Stimulated activated CD8-positive, alpha-beta memory T cell treated with anti-CD3 and anti-CD28 coated beads, Interleukin-15, amount 100 ng/mL, for 24 hours (primary cell): Measurements from ENCODE around the gene SMCHD1.
"Not testable (repeated sequence)": the region's sequence is repeated elsewhere in the genome, so short reads cannot be mapped to it uniquely, and the experiment has no call there.

Source experiments
- DNase-seq: peaks from one replicate; pipeline ENCODE4 v3.0.0-alpha.2; 2020; ENCODE audit warnings: low read depth

The SMCHD1 gene

DNA sequence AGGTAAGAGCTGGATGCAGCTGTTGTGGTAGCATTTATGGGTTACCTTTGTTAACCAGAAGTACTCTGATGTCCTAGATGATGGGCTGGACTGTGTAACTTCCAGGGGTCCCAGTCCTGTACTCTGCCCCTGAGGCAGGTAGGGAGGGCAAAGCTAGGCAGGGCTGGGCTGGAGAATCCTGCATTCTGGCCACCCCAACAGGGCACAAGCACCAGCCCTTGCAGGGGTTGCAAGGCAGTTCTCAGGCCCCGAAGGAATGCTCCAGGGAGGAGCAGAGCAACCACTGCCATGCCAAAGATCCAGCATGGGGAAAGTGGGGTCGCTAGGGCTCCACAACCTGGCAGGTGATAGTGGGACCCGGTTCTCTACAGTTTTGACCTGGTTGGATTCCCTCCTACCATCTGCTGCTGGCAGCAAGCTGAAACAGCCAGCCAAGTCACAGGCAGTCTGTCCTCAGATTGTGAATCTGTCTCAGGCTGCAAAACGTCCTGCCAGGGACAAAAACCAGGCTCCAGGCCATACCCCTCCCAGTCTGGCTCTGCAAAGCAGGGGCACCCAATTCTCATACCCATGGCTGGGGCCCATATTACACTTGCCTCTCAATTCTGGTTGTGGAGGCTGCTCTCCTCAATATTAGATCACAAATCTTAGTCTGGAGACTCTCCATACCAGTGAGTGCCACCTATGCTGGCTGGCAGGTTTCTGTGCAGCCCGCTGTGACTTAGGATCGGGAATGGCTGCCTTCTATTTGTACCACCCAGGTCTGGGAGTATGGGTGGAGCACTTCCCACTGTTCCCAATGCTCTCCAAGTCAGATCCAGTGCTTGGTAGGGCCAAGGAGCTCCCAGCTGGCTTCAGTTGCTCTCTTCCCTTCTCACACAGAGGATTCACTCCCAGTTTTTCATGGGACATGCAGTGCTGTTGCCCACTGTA lies 61.1 kb downstream of the SMCHD1 start:
- no peak for DNase-seq

DNA sequence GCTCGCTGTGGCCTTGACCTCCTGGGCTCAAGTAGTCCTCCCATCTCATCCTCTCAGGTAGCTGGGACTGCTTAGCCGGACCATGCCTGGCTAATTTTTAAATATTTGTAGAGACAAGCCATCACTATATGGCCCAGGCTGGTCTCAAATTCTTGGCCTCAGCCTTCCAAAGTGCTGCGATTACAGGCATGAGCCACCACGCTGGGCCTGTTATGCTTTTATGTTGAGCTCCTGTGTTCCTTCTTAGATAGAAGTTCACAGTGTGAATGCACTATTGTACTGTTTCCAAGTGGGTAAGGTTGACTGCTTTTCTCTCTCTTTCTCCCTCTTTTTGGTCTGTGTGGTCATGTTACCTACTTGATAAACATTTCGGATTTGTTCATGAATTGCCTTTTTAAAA lies 61.9 kb downstream of the SMCHD1 start:
- DNase-seq = no peak

DNA sequence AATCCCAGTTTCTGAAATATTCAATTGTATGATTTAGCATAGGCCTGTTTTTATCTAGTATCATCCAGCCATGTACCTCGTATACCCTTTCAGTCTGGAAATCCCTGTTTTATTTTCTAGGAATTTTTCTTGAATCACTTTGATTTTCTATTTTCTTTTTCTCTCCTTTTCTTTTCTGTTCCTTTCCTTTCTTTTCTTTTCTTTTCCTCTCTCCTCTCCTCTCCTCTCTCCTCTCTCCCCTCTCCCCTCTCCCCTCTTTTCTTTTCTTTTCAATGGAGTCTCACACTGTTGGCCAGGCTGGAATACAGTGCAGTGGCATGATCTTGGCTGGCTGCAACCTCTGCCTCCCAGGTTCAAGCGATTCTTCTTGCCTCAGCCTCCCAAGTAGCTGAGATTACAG lies 63.5 kb downstream of the SMCHD1 start:
- DNase-seq = no peak

DNA sequence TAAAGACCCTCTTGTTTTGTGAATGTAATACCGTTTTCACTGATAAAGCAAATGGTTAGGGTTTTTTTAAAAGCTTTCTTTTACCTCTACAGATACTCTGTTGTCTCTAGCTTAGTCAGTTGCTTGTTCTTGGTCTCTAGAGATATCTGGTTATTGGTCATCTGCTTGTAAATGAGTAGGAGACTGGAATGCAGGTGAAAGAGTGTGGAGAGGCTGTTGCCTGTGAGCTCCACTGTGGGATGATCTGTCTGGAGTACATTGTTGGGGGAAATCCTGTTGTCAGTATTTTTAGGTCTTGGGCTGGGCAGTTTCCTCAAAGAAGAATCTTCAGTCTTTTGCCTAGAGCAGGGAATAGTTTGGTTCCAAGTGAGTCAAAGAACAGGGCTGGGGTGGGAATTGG lies 67.7 kb downstream of the SMCHD1 start:
- DNase-seq = no peak

DNA sequence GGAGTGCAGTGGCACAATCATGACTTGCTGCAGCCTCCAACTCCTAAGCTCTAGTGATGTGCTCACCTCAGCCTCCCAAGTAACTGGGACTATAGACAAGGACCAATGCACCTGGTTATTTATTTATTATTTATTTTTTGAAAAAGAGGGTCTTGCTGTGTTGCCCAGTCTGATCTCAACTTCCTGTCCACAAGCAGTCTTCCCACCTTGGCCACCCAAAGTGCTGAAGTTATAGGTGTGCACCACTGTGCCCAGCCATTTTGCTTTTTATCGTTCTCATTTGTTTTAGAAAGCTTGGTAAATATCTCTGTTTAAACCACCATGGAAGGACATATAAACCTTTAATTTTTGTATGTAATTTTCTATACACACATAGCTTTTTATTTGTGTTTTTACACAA lies 74.2 kb downstream of the SMCHD1 start:
- DNase-seq = no peak

DNA sequence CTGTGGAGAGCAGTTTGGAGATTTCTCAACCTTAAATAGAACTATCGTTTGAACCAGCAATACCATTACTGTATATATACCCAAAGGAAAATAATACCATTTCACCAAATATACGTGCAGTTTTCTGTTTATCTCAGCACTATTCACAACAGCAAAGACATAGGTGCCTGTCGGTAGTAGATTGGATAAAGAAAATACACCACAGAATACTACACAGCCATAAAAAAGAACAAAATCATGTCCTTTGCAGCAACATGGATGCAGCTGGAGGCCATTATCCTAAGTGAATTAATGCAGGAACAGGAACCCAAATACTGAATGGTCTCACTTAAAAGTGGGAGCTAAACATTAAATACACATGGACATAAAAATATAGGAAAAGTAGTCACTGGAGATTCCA lies 81.3 kb downstream of the SMCHD1 start:
- DNase-seq = no peak

DNA sequence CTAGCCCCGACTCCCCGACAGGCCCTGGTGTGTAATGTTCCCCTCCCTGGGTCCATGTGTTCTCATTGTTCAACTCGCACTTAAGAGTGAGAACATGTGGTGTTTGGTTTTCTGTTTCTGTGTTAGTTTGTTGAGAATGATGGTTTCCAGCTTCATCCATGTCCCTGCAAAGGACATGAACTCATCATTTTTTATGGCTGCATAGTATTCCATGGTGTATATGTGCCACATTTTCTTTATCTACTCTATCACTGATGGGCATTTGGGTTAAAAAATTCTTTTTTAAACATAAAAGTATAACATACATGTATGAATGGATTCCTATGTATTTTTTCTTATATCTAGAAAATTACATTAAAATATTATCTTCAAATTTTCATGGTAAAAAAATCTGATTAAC lies 84.6 kb downstream of the SMCHD1 start:
- DNase-seq = not testable (repeated sequence)

DNA sequence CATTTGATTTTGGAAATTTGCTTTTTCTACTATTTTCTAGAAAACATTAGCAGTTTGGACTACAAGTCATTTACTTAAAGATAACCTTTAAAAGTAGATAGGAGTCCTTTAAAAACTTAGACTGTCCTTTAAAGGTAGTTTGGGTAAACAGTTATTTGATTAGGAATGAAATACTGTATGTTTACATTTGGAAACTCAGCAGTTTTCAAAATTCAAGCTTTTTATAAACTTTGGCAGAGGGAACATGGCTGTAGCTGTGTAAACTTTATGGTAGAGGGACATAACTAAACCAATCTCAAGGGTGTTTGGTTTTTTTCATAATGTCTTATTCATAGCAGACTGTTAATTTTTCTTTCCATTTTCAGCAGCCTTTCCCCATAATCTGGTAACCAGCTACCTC lies 90.7 kb downstream of the SMCHD1 start:
- no peak for DNase-seq

DNA sequence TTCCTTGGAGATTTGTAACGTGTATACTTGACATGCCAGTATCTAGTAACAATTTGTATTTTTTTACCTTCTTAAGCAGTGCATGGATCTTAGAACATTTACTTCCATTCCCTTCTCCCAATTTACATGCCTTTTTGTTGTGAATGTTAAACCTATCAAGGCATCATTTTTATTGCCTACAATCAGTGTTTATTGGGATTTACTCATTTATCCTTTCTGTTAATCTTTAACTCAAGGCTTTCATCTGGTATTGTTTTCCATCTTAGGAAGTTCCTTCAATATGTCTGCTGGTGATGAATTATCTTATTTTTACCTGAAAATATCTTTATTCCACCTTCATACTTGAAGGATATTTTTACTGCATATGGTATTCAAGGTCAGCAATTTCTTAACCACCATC lies 102.8 kb downstream of the SMCHD1 start:
- no peak for DNase-seq

DNA sequence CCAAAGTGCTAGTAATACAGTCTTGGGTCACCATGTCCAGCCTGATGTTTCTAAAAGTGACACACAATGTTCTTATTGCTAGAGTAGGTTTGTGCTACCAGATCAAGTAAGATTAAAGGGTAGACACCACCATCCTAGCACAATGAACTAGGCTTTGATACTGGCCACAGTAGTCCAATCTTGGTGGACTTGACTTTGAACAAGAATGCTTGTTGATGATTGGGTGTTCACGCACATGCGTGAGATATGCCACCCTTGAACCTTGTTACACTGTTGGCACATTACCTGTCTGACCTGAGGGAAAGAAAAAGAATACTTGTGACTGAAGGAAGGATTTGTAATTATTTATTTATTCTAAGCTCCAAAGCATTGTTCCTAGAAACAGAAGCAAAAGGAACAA lies 119.1 kb downstream of the SMCHD1 start:
- no peak for DNase-seq

DNA sequence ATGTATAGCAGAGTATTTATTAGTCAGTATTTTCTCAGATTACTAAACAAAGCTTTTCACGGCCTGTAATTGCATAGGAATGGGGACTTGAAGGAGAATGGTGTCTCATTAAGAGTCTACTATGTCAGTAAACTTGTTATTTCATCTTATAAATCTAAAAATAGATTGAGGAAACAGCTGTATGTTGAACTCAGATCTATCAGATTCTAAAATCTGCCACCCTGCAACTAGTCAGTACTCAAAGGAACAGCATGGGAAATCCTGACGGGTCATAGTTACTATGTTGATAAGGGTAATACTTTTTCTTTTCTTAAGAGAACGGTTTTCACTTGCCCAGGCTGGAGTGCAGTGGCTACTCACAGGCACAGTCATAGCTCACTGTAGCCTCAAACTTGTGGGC lies 121.1 kb downstream of the SMCHD1 start:
- no peak for DNase-seq

DNA sequence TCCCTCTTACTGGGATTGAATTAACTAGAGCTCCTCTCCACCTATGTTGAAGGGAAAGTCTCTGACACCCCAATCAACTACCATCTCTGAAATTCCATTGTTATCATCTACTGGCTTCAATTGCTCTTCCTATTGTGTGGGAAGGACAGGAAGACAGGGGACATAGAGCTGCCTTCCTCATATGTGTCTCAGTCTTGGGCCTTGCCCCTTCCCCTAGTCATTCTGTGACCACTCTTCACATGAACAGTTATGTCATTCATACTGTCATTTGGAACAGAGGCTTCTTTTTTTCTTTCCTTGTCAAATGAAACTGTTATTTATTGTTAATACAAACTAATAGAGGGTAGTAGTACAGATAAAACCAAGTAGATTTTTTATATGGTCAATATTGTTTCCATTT lies 121.7 kb downstream of the SMCHD1 start:
- DNase-seq = no peak

DNA sequence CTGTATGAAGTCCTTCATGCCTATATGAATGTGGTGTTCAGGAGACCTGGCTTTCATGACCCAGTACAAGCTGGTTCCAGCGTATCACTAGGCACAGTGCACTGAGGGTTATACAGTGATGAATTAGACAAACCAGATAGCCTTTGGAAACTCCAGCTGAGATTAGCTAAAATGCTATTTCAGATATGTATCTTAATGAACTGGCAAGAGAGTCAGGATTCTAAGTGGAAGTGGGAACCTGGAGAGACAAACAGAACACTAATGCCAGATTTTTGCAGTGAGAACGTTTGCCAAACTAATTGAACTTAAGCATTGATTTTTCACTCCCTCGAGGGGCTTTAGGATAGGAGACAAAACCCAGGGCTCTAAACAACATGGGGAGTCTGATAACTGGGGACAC lies 125.2 kb downstream of the SMCHD1 start:
- DNase-seq = no peak

DNA sequence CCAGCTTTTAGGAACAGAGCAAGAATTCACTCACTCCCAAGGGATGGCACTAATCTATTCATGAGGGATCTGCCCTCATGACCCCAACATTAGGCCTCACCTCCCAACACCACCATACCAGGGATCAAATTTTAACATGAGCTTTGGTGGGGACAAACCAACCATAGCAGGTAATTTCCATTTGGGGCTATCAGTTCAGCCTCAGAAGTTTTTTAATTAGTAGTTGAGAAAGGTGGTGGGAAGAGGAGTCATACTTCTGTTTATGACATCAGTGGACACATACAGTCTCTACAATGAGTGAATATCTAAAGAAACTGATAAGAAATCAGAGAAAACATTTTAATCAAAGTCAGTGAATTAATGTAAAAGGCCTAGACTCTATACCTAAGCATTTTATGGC lies 131.7 kb downstream of the SMCHD1 start:
- DNase-seq = no peak

DNA sequence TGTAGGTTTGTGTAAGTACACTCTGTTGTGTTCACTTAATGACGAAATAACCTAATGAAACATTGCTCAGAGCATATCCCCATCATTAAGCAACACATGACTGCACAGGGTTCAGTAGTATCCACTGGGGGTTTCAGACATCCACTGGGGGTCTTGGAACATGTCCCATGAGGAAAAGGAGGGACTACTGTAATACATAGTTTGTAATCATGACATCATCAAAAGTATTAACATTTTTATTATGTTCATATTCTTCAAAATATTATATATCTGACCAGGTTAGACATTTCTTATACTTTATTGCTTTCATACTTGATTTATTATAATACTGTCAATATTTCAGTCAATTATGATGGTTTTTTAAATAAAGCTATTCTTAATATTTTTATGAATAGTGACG lies 136.9 kb downstream of the SMCHD1 start:
- no peak for DNase-seq

DNA sequence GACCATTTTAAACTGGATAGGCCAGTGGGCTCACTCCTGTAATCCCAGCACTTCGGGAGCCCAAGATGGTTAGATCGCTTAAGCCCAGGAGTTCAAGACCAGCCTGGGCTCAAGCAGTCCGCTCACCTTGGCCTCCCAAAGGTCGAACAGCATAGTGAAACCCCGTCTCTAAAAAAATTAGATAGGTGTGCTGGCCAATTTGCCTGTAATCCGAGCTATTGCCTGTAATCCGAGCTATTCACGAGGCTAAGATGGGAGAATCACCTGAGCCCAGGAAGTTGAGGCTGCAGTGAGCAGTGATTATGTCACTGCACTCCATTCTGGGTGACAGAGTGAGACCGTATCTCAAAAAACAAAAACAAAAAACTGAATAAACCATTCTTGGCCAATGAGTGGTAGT lies 138.6 kb downstream of the SMCHD1 start:
- no peak for DNase-seq

DNA sequence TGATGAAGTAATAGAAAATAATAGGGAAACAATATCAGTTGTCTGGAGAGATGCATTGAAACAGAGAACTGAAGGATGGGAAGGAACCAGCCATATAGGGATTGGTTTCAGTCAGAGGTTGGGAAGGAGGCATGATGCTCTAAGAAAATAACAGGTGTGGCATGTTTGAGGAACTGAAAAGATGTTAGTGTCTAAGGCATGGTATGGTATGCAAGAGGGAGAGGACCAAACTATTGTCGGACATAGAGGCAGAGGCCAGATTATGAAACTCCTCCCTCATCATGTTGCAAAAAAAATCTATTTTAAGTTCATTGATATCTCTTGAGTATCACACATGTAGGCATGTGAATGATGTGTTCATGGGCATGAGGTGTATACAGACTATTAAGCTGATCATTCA lies 142.4 kb downstream of the SMCHD1 start:
- DNase-seq = no peak

DNA sequence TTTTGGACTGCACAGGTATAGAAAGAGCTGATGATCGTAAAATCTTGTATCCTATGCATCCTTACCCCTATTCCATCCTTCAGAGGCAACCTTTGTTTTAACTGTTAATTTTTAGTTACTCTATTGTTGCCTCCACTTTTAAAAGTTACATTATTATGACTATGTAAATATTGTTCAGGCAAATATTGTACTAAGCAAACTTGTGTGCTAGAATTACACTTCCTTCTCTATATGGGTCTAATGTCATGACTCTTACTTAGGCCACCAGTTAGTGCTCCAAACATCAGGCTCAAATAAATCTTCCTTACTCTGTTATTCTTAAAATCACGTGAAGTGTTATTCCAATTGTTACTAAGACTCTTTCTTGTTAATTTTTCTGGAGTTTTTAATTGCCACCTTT lies 143.8 kb downstream of the SMCHD1 start:
- DNase-seq = no peak

DNA sequence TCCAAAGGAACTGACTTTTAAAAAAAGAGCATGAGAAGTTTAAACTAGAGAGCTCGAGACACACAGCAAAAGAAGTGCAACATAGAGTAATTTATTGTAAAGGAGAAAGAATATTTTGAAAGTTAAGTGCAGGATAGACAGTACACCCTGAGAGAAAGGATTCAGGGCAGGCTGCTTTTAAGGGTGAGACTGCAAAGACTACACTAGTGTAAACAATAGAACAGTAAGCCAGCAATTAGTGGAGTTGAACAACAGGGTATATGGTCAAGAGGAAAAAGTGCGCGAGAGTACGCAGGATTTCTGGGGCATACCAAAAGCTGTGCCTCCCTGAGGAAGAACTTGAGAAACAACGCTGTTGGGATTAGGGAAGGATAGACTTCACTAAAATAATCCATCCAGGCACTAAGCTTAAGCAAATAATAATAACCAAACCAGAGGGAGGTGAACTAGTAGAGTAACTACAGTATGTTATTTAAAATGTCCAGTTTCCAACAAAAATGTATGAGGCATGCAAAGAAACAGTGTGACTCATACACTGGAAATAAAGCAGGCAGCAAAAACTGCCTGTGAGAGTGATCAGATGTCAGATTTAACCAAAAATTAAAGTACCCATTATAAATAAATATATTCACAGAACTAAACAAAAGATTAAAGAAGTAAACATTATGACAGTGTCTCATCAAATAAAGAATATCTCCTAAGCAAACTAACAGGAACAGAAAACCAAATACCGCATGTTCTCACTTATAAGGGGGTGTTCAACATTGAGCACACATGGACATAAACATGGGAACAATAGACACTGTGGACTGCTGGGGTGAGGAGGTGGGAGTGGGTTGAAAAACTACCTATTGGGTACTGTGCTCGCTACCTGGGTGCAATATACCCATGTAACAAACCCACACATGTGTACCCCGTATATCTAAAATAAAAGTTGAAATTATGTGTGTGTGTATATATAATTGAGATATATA lies 150.7 kb downstream of the SMCHD1 start:
- no peak for DNase-seq

DNA sequence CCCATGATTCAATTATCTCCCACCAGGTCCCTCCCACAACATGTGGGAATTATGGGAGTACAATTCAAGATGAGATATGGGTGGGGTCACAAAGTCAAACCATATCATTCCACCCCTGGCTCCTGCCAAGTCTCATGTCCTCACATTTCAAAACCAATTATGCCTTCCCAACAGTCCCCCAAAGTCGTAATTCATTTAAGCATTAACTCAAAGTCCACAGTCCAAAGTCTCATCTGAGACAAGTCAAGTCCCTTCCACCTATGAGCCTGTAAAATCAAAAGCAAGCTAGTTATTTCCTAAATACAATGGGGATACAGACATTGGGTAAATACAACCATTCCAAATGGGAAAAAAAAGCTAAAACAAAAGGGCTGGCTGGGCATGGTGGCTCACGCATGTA lies 153.1 kb downstream of the SMCHD1 start:
- DNase-seq = not testable (repeated sequence)

DNA sequence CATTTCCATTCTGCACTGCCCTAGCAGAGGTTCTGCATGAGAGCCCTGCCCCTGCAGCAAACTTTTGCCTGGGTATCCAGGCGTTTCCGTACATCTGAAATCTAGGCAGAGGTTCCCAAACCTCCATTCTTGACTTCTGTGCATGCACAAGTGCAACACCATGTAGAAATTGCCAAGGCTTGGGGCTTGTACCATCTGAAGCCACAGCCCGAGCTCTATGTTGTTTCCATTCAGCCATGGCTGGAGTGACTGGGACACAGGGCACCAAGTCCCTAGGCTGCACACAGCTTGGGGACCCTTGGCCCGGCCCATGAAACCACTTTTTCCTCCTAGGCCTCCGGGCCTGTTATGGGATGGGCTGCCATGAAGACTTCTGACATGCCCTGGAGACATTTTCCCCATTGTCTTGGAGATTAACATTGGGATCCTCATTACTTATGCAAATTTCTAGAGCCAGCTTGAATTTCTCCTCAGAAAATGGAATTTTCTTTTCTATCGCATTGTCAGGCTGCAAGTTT lies 154.2 kb downstream of the SMCHD1 start:
- not testable (repeated sequence) for DNase-seq

DNA sequence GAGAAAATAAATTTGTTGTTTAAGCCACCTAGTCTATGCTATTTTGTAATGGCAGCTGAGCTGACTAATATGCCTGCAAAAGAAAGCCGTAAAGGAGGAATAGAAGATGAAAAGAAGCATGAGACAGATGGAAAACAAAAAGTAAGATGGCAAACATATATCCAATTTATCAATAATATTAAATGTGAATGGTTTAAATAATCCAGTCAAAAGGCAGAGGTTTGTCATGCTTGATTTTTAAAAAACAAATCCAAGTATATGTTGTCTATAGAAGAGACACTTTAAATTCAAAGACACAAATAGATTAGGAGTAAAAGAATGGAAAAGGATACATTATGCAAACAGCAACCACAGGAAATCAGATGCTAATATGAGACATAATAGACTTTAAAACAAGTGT lies 155.9 kb downstream of the SMCHD1 start:
- no peak for DNase-seq

DNA sequence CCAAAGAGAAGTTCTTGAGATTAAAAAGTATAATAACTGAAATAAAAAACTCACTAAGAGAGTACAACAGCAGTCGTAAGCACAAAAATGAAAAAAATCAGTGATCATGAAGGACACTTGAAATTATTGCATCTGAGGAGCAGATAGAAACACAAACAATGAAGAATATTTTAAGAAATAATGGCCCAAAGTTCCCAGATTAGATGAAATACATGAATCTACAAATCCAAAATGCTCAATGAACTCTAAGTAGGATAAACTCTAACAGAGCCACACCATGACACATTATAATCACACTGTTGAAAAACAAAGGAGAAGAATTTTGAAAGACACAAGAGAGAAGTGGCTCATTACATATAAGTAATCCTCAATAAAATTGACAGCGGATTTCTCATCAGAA lies 159.4 kb downstream of the SMCHD1 start:
- DNase-seq = no peak
